ENCODE measurements around the gene ZNF217. TPM values are rescaled to one million over a fixed set of nuclear protein-coding genes. Genes with fewer than 3 reads are reported as not detected.

The ZNF217 gene
- polyA plus RNA-seq, 2 of the 4 experiments (the other 2 are of a cell fraction), result 22.2 to 30.5 TPM

GRCh38 chr20:53579266-53579580, 14.4 kb downstream of the ZNF217 start:
- FAIRE-seq, result no peak
- peak in 1 of 2 experiments; percentile 17; a peak in 3 of 6 replicates for ATAC-seq
- peak in 1 of 2 experiments; percentile 9; a peak in 1 of 5 replicates for TF ChIP-seq RAD21 (conservative IDR thresholded peaks at IDR 0.05 in 1 of 2, IDR thresholded peaks at IDR 0.05 in 1 of 2)
- no peak for TF ChIP-seq SREBF2 (IDR thresholded peaks at IDR 0.05)
- Histone ChIP-seq H3K4me2 (peak overlapping the region; percentile 85), H3K4me3 (peak overlapping the region; percentile 21; the same call in 2 of the 3 replicates), H3K4me1 (peaks cover 67% of the 10 kb centered on the region), H3K9me3 (no peaks in the 10 kb centered on the region), H3K27ac (peak overlapping the region; percentile 75 to 87)
- DNase-seq (ENCODE audit: low read depth in 1 of 2, low spot score in 1 of 2), result no peak
- POLR2A ChIA-PET, result interaction anchor here (0.9 to 2.0 kb wide), 6 partner anchors 13 to 361 kb away, joined by 3 to 11 read pairs (median 6); partner anchors contain the start of gene ZNF217
- WGBS (ENCODE audit: missing lambda C conversion rate), result 5% methylated on average over 2 of the region's 2 CpGs
- CTCF ChIA-PET, result interaction anchor here (0.7 to 8.9 kb wide), 21 partner anchors 9 to 515 kb away, joined by 3 to 120 read pairs (median 4); no protein-coding TSS in a partner anchor

- FAIRE-seq, result no peak
- ATAC-seq, result peak; percentile 57 to 73; a peak in 5 of 6 replicates
- H3K27ac ChIP-seq, result peak overlapping the region; percentile 75 to 87
- peaks cover 62% of the 10 kb centered on the region for H3K4me1 ChIP-seq
- POLR2A ChIA-PET, result interaction anchor here (0.9 to 2.0 kb wide), 6 partner anchors 13 to 361 kb away, joined by 3 to 11 read pairs (median 6); partner anchors contain the start of gene ZNF217
- 14% methylated on average over 10 of the region's 10 CpGs for WGBS (ENCODE audit: missing lambda C conversion rate)
- peak overlapping the region; percentile 85 for H3K4me2 ChIP-seq
- CTCF ChIA-PET, result interaction anchor here (0.6 to 8.9 kb wide), 26 partner anchors 8 to 491 kb away, joined by 3 to 120 read pairs (median 4); no protein-coding TSS in a partner anchor
- no peaks in the 10 kb centered on the region for H3K9me3 ChIP-seq
- peak overlapping the region; percentile 21; the same call in 2 of the 3 replicates for H3K4me3 ChIP-seq
- peak; percentile 90 for DNase-seq (ENCODE audit: low read depth in 1 of 2, low spot score in 1 of 2)
- TF ChIP-seq ELK1 (IDR thresholded peaks at IDR 0.05; ENCODE audit: low read depth, low read length) (no peak), ATOH8 (CRISPR knock-in tag; IDR thresholded peaks at IDR 0.05; ENCODE audit: low read depth) (no peak), HDAC2 (IDR thresholded peaks at IDR 0.05) (no peak), SMC3 (IDR thresholded peaks at IDR 0.05) (peak; percentile 90), HMGXB4 (CRISPR knock-in tag; IDR thresholded peaks at IDR 0.05; ENCODE audit: borderline replicate concordance) (no peak), FOSB (CRISPR knock-in tag; IDR thresholded peaks at IDR 0.05) (no peak), NFE2L2 (conservative IDR thresholded peaks at IDR 0.05; ENCODE audit: low read length) (no peak), USF2 (IDR thresholded peaks at IDR 0.05) (no peak), HOXB5 (CRISPR knock-in tag; IDR thresholded peaks at IDR 0.05) (no peak), ZNF302 (CRISPR knock-in tag; IDR thresholded peaks at IDR 0.05) (no peak), EHF (CRISPR knock-in tag; IDR thresholded peaks at IDR 0.05) (no peak), RFX5 (IDR thresholded peaks at IDR 0.05) (no peak), PHF8 (IDR thresholded peaks at IDR 0.05; ENCODE audit: borderline replicate concordance, low read depth) (no peak), RNF2 (IDR thresholded peaks at IDR 0.05; ENCODE audit: borderline replicate concordance, low read depth) (no peak), NPAS2 (CRISPR knock-in tag; IDR thresholded peaks at IDR 0.05; ENCODE audit: borderline replicate concordance) (no peak), ESRRA (IDR thresholded peaks at IDR 0.05; ENCODE audit: borderline replicate concordance, low read length) (no peak), JUN (IDR thresholded peaks at IDR 0.05) (no peak; a peak in 1 of 5 replicates), CHD2 (IDR thresholded peaks at IDR 0.05; ENCODE audit: low read length, partially characterized antibody) (no peak), HES2 (IDR thresholded peaks at IDR 0.05) (no peak), HOXA7 (CRISPR knock-in tag; IDR thresholded peaks at IDR 0.05) (no peak), CHD4 (IDR thresholded peaks at IDR 0.05; ENCODE audit: borderline replicate concordance) (no peak), MAX (IDR thresholded peaks at IDR 0.05) (peak; percentile 19; the same call in 1 of the 2 replicates), TFCP2L1 (CRISPR knock-in tag; IDR thresholded peaks at IDR 0.05) (no peak), CTCF (IDR thresholded peaks at IDR 0.05) (peak; percentile 91), NR3C1 (IDR thresholded peaks at IDR 0.05) (no peak), POLR2AphosphoS2 (conservative IDR thresholded peaks at IDR 0.05; ENCODE audit: low read length) (no peak), RARB (CRISPR knock-in tag; IDR thresholded peaks at IDR 0.05) (no peak), SREBF2 (IDR thresholded peaks at IDR 0.05) (no peak)
These were observed 15.0 kb downstream of the ZNF217 start for GRCh38 chr20:53578492-53579222.

All from A549 (cell line).